ENCODE results near the gene MYH11.
"Not testable (repeated sequence)": the region's sequence is repeated elsewhere in the genome, so short reads cannot be mapped to it uniquely, and the experiment has no call there.

Gene MYH11

GRCh38 chr16:15847611-15848175 is 9.1 kb downstream of the MYH11 start:
- TF ChIP-seq, protein P1, sequence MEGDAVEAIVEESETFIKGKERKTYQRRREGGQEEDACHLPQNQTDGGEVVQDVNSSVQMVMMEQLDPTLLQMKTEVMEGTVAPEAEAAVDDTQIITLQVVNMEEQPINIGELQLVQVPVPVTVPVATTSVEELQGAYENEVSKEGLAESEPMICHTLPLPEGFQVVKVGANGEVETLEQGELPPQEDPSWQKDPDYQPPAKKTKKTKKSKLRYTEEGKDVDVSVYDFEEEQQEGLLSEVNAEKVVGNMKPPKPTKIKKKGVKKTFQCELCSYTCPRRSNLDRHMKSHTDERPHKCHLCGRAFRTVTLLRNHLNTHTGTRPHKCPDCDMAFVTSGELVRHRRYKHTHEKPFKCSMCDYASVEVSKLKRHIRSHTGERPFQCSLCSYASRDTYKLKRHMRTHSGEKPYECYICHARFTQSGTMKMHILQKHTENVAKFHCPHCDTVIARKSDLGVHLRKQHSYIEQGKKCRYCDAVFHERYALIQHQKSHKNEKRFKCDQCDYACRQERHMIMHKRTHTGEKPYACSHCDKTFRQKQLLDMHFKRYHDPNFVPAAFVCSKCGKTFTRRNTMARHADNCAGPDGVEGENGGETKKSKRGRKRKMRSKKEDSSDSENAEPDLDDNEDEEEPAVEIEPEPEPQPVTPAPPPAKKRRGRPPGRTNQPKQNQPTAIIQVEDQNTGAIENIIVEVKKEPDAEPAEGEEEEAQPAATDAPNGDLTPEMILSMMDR (IDR thresholded peaks at IDR 0.05; ENCODE audit: extremely low read depth, insufficient read depth, missing control alignments) = no peak
- in situ Hi-C loops (cut with MboI; ENCODE audit: low pct_unique_long_range_greater_than_20kb, low sequenced_read_pairs, unreplicated experiment) = no loop called here
- DNase-seq (ENCODE audit: low spot score) = no peak

GRCh38 chr16:15846510-15846909 is 10.3 kb downstream of the MYH11 start:
- DNase-seq (ENCODE audit: low spot score) = no peak
- in situ Hi-C loops (cut with MboI; ENCODE audit: low pct_unique_long_range_greater_than_20kb, low sequenced_read_pairs, unreplicated experiment) = no loop called here

GRCh38 chr16:15843635-15844279 is 13.1 kb downstream of the MYH11 start:
- no peak for DNase-seq (ENCODE audit: low spot score)
- in situ Hi-C loops (cut with MboI; ENCODE audit: low pct_unique_long_range_greater_than_20kb, low sequenced_read_pairs, unreplicated experiment) = no loop called here
- TF ChIP-seq, protein P1 (IDR thresholded peaks at IDR 0.05; ENCODE audit: extremely low read depth, insufficient read depth, missing control alignments) = no peak

More at GRCh38 chr16:15846510-15846909, 10.3 kb downstream of the MYH11 start:
- TF ChIP-seq, protein P1 (IDR thresholded peaks at IDR 0.05; ENCODE audit: extremely low read depth, insufficient read depth, missing control alignments) = no peak

DNA sequence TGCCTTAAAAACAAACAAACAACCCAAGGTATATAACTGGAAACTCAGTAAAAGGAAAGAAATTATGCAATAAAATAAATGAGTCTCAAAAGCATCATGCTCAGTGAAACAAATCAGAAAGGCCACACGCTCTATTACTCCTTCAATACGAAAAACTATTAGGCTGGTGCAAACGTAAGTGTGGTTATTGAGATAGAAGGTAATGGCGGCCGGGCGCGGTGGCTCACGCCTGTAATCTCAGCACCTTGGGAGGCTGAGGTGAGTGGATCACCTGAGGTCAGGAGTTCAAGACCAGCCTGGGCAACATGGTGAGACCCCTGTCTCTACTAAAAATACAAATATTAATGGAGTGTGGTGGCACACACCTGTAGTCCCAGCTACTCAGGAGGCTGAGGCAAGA is 17.6 kb downstream of the MYH11 start:
- in situ Hi-C loops (cut with MboI; ENCODE audit: low pct_unique_long_range_greater_than_20kb, low sequenced_read_pairs, unreplicated experiment); DNase-seq (ENCODE audit: low spot score): not testable (repeated sequence)

- in situ Hi-C loops (cut with MboI; ENCODE audit: low pct_unique_long_range_greater_than_20kb, low sequenced_read_pairs, unreplicated experiment) = no loop called here
- TF ChIP-seq, protein P1 (IDR thresholded peaks at IDR 0.05; ENCODE audit: extremely low read depth, insufficient read depth, missing control alignments) = no peak
- no peak for DNase-seq (ENCODE audit: low spot score)
These were observed 19.1 kb downstream of the MYH11 start for GRCh38 chr16:15837761-15838160.

- DNase-seq (ENCODE audit: low spot score) = no peak
- in situ Hi-C loops (cut with MboI; ENCODE audit: low pct_unique_long_range_greater_than_20kb, low sequenced_read_pairs, unreplicated experiment) = no loop called here
- TF ChIP-seq, protein P1 (IDR thresholded peaks at IDR 0.05; ENCODE audit: extremely low read depth, insufficient read depth, missing control alignments) = no peak
These were observed 19.7 kb downstream of the MYH11 start for GRCh38 chr16:15836965-15837611.

GRCh38 chr16:15836074-15836473 is 20.8 kb downstream of the MYH11 start:
- in situ Hi-C loops (cut with MboI; ENCODE audit: low pct_unique_long_range_greater_than_20kb, low sequenced_read_pairs, unreplicated experiment) = no loop called here
- TF ChIP-seq, protein P1 (IDR thresholded peaks at IDR 0.05; ENCODE audit: extremely low read depth, insufficient read depth, missing control alignments) = no peak
- no peak for DNase-seq (ENCODE audit: low spot score)
